ENCODE data around the gene LZTS2.

LZTS2 gene

GRCh38 chr10:100998183-100998990 is 1.2 kb upstream of the LZTS2 start (continued):
- TF ChIP-seq ZNF239 (tag by site-specific recombination; IDR thresholded peaks at IDR 0.05) (no peak), ZNF18 (tag by site-specific recombination; IDR thresholded peaks at IDR 0.05) (0 out of 2 replicates have a peak, but pooled peaks have one; percentile 39), ZNF76 (tag by site-specific recombination; IDR thresholded peaks at IDR 0.05; ENCODE audit: borderline replicate concordance, low read depth) (no peak), ZIC2 (tag by site-specific recombination; IDR thresholded peaks at IDR 0.05) (peak; percentile 96), ZNF610 (tag by site-specific recombination; IDR thresholded peaks at IDR 0.05; ENCODE audit: borderline replicate concordance) (0 out of 2 replicates have a peak, but pooled peaks have one; percentile 24), ZNF670 (tag by site-specific recombination; IDR thresholded peaks at IDR 0.05; ENCODE audit: low read depth) (no peak), OSR2 (tag by site-specific recombination; IDR thresholded peaks at IDR 0.05) (peak; percentile 87), ZNF549 (tag by site-specific recombination; IDR thresholded peaks at IDR 0.05) (no peak), FEZF1 (tag by site-specific recombination; IDR thresholded peaks at IDR 0.05) (no peak), IKZF3 (tag by site-specific recombination; IDR thresholded peaks at IDR 0.05) (peak; percentile 77), ZSCAN30 (tag by site-specific recombination; IDR thresholded peaks at IDR 0.05) (peak; percentile 79), ZNF747 (tag by site-specific recombination; IDR thresholded peaks at IDR 0.05) (no peak), ZNF658 (tag by site-specific recombination; IDR thresholded peaks at IDR 0.05) (no peak), ZNF473 (tag by site-specific recombination; IDR thresholded peaks at IDR 0.05) (no peak), ZNF555 (tag by site-specific recombination; conservative IDR thresholded peaks at IDR 0.05) (no peak), ZBTB20 (tag by site-specific recombination; IDR thresholded peaks at IDR 0.05) (peak; percentile 99), ZNF391 (tag by site-specific recombination; IDR thresholded peaks at IDR 0.05; ENCODE audit: borderline replicate concordance, low read depth) (no peak), PRDM6 (tag by site-specific recombination; IDR thresholded peaks at IDR 0.05) (no peak), GLIS2 (tag by site-specific recombination; IDR thresholded peaks at IDR 0.05) (peak; percentile 99), ZBTB11 (tag by site-specific recombination; conservative IDR thresholded peaks at IDR 0.05; ENCODE audit: low read depth) (no peak), ZNF623 (tag by site-specific recombination; IDR thresholded peaks at IDR 0.05) (no peak), OVOL3 (tag by site-specific recombination; IDR thresholded peaks at IDR 0.05) (0 out of 2 replicates have a peak, but pooled peaks have one; percentile 4), ZNF585B (tag by site-specific recombination; IDR thresholded peaks at IDR 0.05) (no peak), BCL11B (tag by site-specific recombination; IDR thresholded peaks at IDR 0.05; ENCODE audit: low read depth) (peak; percentile 12; the same call in 1 of the 2 replicates), ZSCAN16 (tag by site-specific recombination; IDR thresholded peaks at IDR 0.05) (peak; percentile 68; the same call in 1 of the 2 replicates), ELK4 (IDR thresholded peaks at IDR 0.05; ENCODE audit: borderline replicate concordance, low read depth, low read length) (no peak), ZNF223 (tag by site-specific recombination; IDR thresholded peaks at IDR 0.05) (no peak), ZNF488 (tag by site-specific recombination; IDR thresholded peaks at IDR 0.05) (no peak), SETDB1 (IDR thresholded peaks at IDR 0.05; ENCODE audit: insufficient read length, low read length) (no peak), ZNF132 (tag by site-specific recombination; IDR thresholded peaks at IDR 0.05; ENCODE audit: borderline replicate concordance) (no peak), ZFHX2 (tag by site-specific recombination; conservative IDR thresholded peaks at IDR 0.05) (peak; percentile 94), ZNF157 (tag by site-specific recombination; IDR thresholded peaks at IDR 0.05) (no peak)
